Trophoblast cell (in vitro differentiated cells and primary cell): ENCODE measurements around the gene ABL1.

Experiments used
- DNase-seq, 2 donors: peaks; one replicate each; pipeline ENCODE4 v3.0.0-alpha.2; 2016
- H2AFZ ChIP-seq: 2 replicates; pipeline ENCODE4 v1.6.1; 2013; ENCODE audit warnings: low read length, moderate library complexity, mild to moderate bottlenecking; ENCODE audit not compliant: insufficient read depth, poor library complexity
- H2AK5ac ChIP-seq: 2 replicates; pipeline ENCODE4 v1.6.1; 2013; ENCODE audit warnings: mild to moderate bottlenecking, low read length
- H2BK120ac ChIP-seq: 2 replicates; pipeline ENCODE4 v1.6.1; 2013; ENCODE audit warnings: low read length, mild to moderate bottlenecking, moderate library complexity; ENCODE audit not compliant: insufficient read depth, poor library complexity
- H2BK12ac ChIP-seq: 2 replicates; pipeline ENCODE4 v1.6.1; 2013; ENCODE audit warnings: mild to moderate bottlenecking, low read length, moderate library complexity
- H2BK5ac ChIP-seq: 2 replicates; pipeline ENCODE4 v1.6.1; 2013; ENCODE audit warnings: low read length, low read depth, moderate library complexity, mild to moderate bottlenecking; ENCODE audit not compliant: poor library complexity
- H3K14ac ChIP-seq: 2 replicates; pipeline ENCODE4 v1.6.1; 2013; ENCODE audit warnings: mild to moderate bottlenecking, low read length
- H3K18ac ChIP-seq: 2 replicates; pipeline ENCODE4 v1.6.1; 2013; ENCODE audit warnings: mild to moderate bottlenecking, low read length
- H3K23ac ChIP-seq: 2 replicates; pipeline ENCODE4 v1.6.1; 2013; ENCODE audit warnings: low read length
- H3K27ac ChIP-seq: 2 replicates; pipeline ENCODE4 v1.5.1; 2013; ENCODE audit warnings: low read depth, mild to moderate bottlenecking, inconsistent platforms, low read length, moderate library complexity
- H3K27me3 ChIP-seq: 2 replicates; pipeline ENCODE4 v1.6.1; 2013; ENCODE audit warnings: inconsistent platforms, mild to moderate bottlenecking, low read length, moderate library complexity; ENCODE audit not compliant: insufficient read depth
- H3K36me3 ChIP-seq, 2 experiments: 1 replicate in 1 of 2; 2 replicates in 1 of 2; pipeline ENCODE4 v1.6.1; 2013; ENCODE audit warnings: low read length in 2 of 2, mild to moderate bottlenecking in 2 of 2, moderate library complexity in 1 of 2; ENCODE audit not compliant: insufficient read depth in 2 of 2, control insufficient read depth in 1 of 2
- H3K4ac ChIP-seq: 2 replicates; pipeline ENCODE4 v1.6.1; 2013; ENCODE audit warnings: low read depth, mild to moderate bottlenecking, low read length, moderate library complexity
- H3K4me1 ChIP-seq, 2 experiments: 1 replicate in 1 of 2; 2 replicates in 1 of 2; pipeline ENCODE4 v1.6.1; 2013; ENCODE audit warnings: low read length in 2 of 2, mild to moderate bottlenecking in 2 of 2, moderate library complexity in 1 of 2; ENCODE audit not compliant: insufficient read depth in 2 of 2, control insufficient read depth in 1 of 2
- H3K4me2 ChIP-seq: 2 replicates; pipeline ENCODE4 v1.6.1; 2013; ENCODE audit warnings: inconsistent platforms, mild to moderate bottlenecking, low read length, moderate library complexity
- H3K4me3 ChIP-seq: 2 replicates; pipeline ENCODE4 v1.5.1; 2013; ENCODE audit warnings: mild to moderate bottlenecking, low read depth, low read length, inconsistent platforms
- H3K79me1 ChIP-seq: one replicate; pipeline ENCODE4 v1.6.1; 2013; ENCODE audit warnings: low read length
- H3K79me2 ChIP-seq: 2 replicates; pipeline ENCODE4 v1.6.1; 2013; ENCODE audit warnings: low read length, mild to moderate bottlenecking; ENCODE audit not compliant: control insufficient read depth, insufficient read depth, poor library complexity
- H3K9ac ChIP-seq: 2 replicates; pipeline ENCODE4 v1.6.1; 2013; ENCODE audit warnings: mild to moderate bottlenecking, low read length
- H3K9me3 ChIP-seq: 2 replicates; pipeline ENCODE4 v1.6.1; 2013; ENCODE audit warnings: low read depth, mild to moderate bottlenecking, control low read depth, inconsistent platforms, low read length; ENCODE audit not compliant: insufficient read depth
- H4K12ac ChIP-seq: 2 replicates; pipeline ENCODE4 v1.6.1; 2013; ENCODE audit warnings: low read depth, mild to moderate bottlenecking, low read length, moderate library complexity
- H4K8ac ChIP-seq: 2 replicates; pipeline ENCODE4 v1.6.1; 2013; ENCODE audit warnings: low read depth, mild to moderate bottlenecking, low read length, moderate library complexity
- H4K91ac ChIP-seq: one replicate; pipeline ENCODE4 v1.6.1; 2013; ENCODE audit warnings: low read depth, mild to moderate bottlenecking, low read length, moderate library complexity
- WGBS: extraction: QIAGEN DNeasy Blood & Tissue Kit; methylation state at CpG from one replicate; pipeline ENCODE4 v1.1.7; 2013; ENCODE audit warnings: missing lambda C conversion rate; ENCODE audit not compliant: insufficient read length, insufficient coverage; ENCODE audit errors: extremely low coverage; 5-methylcytosine and 5-hydroxymethylcytosine counted together

The ABL1 gene

DNA sequence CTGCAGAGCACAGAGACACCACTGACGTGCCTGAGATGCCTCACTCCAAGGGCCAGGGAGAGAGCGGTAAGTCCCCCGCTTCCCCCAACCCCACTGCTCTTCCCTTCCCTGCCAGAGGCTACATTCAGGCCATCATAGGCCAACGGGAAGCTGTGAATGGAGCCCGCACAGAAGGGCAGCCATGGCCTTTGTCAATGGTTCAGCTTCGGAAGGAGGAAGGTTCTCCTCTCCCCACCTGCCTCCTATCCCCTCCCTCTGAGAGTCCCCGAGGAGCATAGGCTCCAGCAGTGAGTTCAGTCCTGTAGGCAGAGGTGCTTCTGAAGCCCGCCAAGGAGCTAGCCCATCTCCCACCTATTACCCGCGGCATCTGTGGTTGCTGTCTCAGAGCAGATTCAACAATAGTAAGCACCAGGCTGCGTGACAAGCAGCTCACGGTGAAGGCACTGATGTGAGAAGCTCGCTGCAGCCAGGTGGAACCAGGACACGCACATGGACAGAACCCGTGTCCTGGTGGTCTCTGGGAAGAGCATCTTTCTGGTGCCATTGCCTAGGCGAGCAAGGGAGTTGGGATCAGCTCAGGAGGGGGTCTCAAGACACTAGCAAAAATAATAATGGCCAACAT is 45.7 kb downstream of the ABL1 start:
- H3K4ac ChIP-seq: no peak overlapping the region
- no peak overlapping the region for H3K27ac ChIP-seq
- no peak overlapping the region for H3K18ac ChIP-seq
- H3K4me3 ChIP-seq: no peak overlapping the region
- H3K14ac ChIP-seq: no peak overlapping the region
- H2BK5ac ChIP-seq: no peak overlapping the region
- H3K79me1 ChIP-seq: peaks cover 15% of the 10 kb centered on the region
- no peak overlapping the region for H2AK5ac ChIP-seq
- no peaks in the 10 kb centered on the region for H3K27me3 ChIP-seq
- H3K4me1 ChIP-seq: peaks cover 14 to 17% of the 10 kb centered on the region in 2 experiments
- H2BK12ac ChIP-seq: no peak overlapping the region
- peaks cover 6% of the 10 kb centered on the region for H3K9me3 ChIP-seq
- H4K12ac ChIP-seq: no peak overlapping the region
- no peak overlapping the region for H4K8ac ChIP-seq
- no peak overlapping the region for H4K91ac ChIP-seq
- H3K9ac ChIP-seq: no peak overlapping the region
- peaks cover 2% of the 10 kb centered on the region for H3K79me2 ChIP-seq
- no peak overlapping the region for H2AFZ ChIP-seq
- no peak for DNase-seq
- no peak overlapping the region for H3K4me2 ChIP-seq
- no CpG with 5 or more reads among the region's 16 CpGs for WGBS
- H3K23ac ChIP-seq: no peak overlapping the region
- H2BK120ac ChIP-seq: no peak overlapping the region
- H3K36me3 ChIP-seq: peaks cover 41 to 62% of the 10 kb centered on the region in 2 experiments

DNA sequence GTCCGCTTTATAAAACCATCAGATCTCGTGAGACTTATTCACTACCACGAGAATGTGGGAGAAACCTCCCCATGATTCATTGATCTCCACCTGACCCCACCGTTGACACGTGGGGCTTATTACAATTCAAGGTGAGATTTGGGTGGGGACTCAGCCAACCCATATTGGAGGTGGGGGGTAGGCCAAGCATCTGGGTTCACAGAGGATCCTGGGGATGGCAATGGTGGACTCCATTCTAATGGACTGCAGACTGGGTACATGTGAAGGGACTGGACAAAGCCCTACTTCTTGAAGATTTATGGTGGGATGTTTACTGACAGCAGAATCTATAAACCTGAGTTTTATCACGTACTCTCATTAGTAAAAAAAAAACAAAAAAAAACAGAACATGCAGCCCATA is 46.5 kb downstream of the ABL1 start:
- Histone ChIP-seq H3K27me3 (no peaks in the 10 kb centered on the region), H3K14ac (no peak overlapping the region), H4K12ac (no peak overlapping the region), H2AFZ (no peak overlapping the region), H3K36me3 (peaks cover 49 to 70% of the 10 kb centered on the region in 2 experiments), H3K4me2 (no peak overlapping the region), H2BK5ac (no peak overlapping the region), H4K8ac (no peak overlapping the region), H3K23ac (no peak overlapping the region), H3K27ac (no peak overlapping the region), H4K91ac (no peak overlapping the region), H3K4ac (no peak overlapping the region), H3K18ac (no peak overlapping the region), H3K4me1 (peaks cover 16 to 17% of the 10 kb centered on the region in 2 experiments), H2BK12ac (no peak overlapping the region), H3K79me1 (peaks cover 21% of the 10 kb centered on the region), H3K4me3 (no peak overlapping the region), H3K79me2 (peaks cover 2% of the 10 kb centered on the region), H3K9ac (no peak overlapping the region), H2AK5ac (no peak overlapping the region), H3K9me3 (peaks cover 6% of the 10 kb centered on the region), H2BK120ac (no peak overlapping the region)
- no peak for DNase-seq
- no CpG with 5 or more reads among the region's 6 CpGs for WGBS

DNA sequence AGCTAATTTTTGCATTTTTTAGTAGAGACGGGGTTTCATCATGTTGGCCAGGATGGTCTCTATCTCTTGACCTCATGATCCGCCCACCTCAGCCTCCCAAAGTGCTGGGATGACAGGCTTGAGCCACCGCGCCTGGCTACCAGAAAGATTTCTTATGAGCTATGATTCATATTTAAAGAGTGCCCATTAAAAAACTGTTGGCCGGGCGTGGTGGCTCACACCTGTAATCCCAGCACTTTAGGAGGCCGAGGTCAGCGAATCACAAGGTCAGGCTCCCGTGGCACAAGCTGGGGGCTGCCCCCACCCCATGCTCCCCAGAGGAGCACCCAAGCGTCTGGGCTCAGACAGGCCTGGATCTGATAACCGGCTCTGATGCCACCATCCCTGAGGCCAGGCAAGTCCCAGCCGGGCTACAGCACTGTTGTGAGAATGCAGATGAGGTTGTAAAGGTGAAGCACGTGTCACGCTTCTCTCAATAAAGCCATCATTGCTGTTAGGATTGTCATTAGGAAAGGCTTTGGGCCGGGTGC is 47.7 kb downstream of the ABL1 start:
- Histone ChIP-seq H3K79me1 (peaks cover 21% of the 10 kb centered on the region), H2BK12ac (no peak overlapping the region), H3K4me3 (no peak overlapping the region), H4K91ac (no peak overlapping the region), H3K4ac (no peak overlapping the region), H3K79me2 (peaks cover 2% of the 10 kb centered on the region), H2BK120ac (no peak overlapping the region), H4K8ac (no peak overlapping the region), H2BK5ac (no peak overlapping the region), H3K4me1 (peaks cover 16 to 17% of the 10 kb centered on the region in 2 experiments), H3K36me3 (peaks cover 61 to 82% of the 10 kb centered on the region in 2 experiments), H3K23ac (no peak overlapping the region), H3K18ac (no peak overlapping the region), H3K4me2 (no peak overlapping the region), H4K12ac (no peak overlapping the region), H2AFZ (no peak overlapping the region), H3K14ac (no peak overlapping the region), H3K27ac (no peak overlapping the region), H3K9me3 (peaks cover 7% of the 10 kb centered on the region), H3K9ac (no peak overlapping the region), H3K27me3 (no peaks in the 10 kb centered on the region), H2AK5ac (no peak overlapping the region)
- DNase-seq: no peak
- WGBS: no CpG with 5 or more reads among the region's 15 CpGs

DNA sequence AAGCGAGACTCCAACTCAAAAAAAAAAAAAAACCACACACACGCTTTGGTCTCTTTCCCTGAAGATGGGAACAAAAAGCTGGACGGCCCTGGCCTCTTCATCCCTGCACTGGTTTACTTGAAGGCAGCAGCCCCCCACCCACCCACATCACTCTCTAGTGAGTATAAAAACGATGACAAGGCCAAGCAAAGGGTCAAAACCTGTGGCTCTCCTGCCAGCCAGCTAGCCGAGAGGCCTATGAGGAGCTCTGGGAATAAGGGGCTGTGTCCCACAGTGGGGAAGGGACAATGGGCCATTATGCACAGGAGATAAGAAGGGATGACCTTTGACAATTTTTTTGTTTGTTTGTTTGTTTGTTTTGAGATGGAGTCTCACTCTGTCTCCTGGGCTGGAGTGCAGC is 48.4 kb downstream of the ABL1 start:
- Histone ChIP-seq H2BK120ac (no peak overlapping the region), H3K79me2 (peaks cover 2% of the 10 kb centered on the region), H4K12ac (no peak overlapping the region), H3K4me1 (peaks cover 16 to 17% of the 10 kb centered on the region in 2 experiments), H3K9me3 (peaks cover 8% of the 10 kb centered on the region), H2AFZ (no peak overlapping the region), H3K79me1 (peaks cover 21% of the 10 kb centered on the region), H2BK5ac (no peak overlapping the region), H4K8ac (no peak overlapping the region), H3K14ac (no peak overlapping the region), H2AK5ac (no peak overlapping the region), H3K9ac (no peak overlapping the region), H3K4me3 (no peak overlapping the region), H3K4ac (no peak overlapping the region), H3K27me3 (no peaks in the 10 kb centered on the region), H3K4me2 (no peak overlapping the region), H2BK12ac (no peak overlapping the region), H3K36me3 (peaks cover 63 to 84% of the 10 kb centered on the region in 2 experiments), H4K91ac (no peak overlapping the region), H3K18ac (no peak overlapping the region), H3K23ac (no peak overlapping the region), H3K27ac (no peak overlapping the region)
- no peak for DNase-seq
- WGBS: no CpG with 5 or more reads among the region's 5 CpGs
